CD4-positive, alpha-beta T cell treated with Interleukin-12 subunit alpha and Interleukin-12 subunit beta, for 1 hour (primary cell): ENCODE results near the gene UBR1.
"Not testable (repeated sequence)": the region's sequence is repeated elsewhere in the genome, so short reads cannot be mapped to it uniquely, and the experiment has no call there.

Experiments used
- DNase-seq: peaks from one replicate; pipeline ENCODE4 v3.0.0-alpha.2; 2020

UBR1 gene

DNA sequence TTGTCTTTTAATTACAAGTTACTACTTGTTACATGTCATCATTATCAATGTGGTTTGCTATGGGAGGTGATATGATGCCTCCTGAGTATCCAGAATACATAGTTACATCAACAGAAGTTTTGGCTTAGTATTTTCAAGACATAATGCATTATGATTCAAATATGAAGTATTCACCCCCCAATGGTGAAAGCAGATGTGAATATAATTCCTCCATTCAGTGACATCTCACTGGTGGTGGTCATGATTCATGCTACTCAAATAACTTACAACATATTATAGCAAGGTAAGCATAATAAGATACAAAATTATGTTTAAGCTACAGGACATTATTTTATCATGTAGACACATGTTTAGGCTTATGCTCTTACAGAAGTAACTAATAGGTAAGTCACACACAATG lies 150.3 kb downstream of the UBR1 start:
- no peak for DNase-seq

DNA sequence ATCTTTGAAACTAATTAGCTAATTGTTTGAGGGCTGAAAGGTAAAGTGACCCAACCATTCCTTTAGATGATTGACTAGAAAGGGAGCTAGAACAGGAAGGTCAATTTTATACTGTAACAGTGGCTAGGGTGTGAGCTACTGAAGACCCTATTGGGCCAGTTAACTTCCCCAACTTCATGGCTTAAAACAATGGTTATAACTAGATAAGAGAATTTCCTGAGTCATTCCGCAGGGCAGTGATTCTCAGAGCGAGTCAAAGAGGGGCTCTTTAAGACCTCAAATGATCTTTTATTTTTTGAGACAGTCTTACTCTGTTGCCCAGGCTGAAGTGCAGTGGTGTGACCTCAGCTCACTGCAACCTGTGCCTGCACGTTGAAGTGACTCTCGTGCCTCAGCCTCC lies 151.5 kb downstream of the UBR1 start:
- no peak for DNase-seq

DNA sequence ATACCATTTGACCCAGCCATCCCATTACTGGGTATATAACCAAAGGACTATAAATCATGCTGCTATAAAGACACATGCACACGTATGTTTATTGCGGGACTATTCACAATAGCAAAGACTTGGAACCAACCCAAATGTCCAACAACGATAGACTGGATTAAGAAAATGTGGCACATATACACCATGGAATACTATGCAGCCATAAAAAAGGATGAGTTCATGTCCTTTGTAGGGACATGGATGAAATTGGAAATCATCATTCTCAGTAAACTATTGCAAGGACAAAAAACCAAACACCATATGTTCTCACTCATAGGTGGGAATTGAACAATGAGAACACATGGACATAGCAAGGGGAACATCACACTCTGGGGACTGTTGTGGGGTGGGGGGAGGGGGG lies 156.9 kb downstream of the UBR1 start:
- not testable (repeated sequence) for DNase-seq

DNA sequence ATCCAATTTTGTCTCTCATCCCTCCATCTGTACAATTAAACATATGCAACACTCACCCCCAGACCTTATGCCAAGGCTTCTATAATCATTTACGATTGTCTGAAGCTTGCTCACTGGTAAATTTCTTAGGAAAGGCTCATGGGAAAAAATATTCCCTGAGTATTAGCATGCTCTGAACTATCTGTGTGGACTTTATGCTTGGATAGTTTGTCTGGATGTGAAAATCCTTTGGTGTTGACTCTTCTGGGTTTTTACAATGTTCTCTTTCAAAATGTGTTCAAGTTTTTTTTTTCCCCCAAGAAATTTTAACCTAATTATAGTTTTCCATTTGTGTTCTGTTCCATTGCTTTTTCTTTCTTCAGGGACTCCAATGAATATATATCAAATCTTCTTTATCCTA lies 165.3 kb downstream of the UBR1 start:
- no peak for DNase-seq

DNA sequence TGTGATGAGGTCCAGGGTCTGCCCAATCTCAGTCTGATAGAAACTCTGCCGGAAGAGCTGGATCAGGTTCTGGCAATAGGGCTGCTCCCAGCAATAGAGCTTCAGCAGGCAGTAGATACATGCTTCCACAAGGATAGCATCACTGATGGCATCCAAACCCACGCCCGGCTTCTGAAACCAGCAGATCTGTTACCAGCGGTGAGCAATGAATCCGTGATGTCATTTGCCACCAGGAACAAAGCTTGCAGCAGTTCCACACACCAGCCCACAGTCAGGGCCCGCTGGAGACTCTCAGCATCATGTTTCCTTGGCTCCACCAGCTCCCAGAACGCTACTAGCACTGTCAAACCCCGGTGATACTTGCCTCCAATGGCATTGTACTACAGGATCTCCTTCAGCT lies 166.0 kb downstream of the UBR1 start:
- no peak for DNase-seq

DNA sequence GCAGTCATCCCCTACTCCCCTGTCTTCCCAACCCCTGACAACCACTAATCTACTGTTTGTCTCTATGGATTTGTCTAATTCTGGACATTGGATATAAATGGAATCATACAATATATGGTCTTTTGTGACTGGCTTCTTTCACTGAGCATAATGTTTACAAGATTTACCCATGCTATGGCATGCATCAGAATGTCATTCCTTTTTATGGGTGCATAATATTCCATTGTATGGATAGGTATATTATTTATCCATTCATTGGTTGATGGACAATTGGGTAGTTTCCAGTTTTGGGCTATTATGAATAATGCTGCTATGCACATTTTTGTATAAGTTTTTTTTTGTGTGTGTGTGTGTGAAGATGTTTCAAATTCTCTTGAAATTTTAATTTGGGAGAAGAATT lies 168.7 kb downstream of the UBR1 start:
- no peak for DNase-seq

DNA sequence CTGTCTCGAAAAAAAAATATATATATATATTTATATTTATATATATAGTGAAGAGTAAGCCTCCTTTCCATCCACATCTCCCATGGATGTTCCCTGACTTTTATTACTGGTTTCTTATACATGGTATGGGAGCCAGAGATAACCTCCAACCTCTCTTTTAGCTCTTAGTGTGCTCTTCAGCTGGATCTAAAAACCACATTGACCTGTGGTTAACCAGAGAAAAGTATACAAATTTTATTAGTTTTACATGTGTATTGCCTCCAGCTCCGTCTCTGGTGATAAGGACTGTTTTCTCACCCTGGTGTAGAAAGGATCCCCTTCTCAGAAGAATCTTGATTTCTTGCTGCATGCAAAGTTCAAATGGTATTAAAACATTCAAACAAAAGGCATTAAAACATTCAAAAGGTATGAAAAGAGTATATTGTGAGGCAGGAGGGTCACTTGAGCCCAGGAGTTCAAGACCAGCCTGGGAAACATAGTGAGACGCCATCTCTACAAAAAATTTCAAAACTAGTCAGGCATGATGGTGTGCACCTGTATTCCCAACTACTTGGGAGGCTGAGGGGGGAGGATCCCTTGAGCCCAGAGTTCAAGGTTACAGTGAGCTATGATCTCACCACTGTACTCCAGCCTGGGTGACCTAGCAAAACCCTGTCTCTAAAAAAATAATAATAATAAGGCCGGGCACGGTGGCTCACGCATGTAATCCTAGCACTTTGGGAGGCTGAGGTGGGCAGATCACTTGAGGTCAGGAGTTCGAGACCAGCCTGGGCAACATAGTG lies 171.8 kb downstream of the UBR1 start:
- DNase-seq, result no peak

DNA sequence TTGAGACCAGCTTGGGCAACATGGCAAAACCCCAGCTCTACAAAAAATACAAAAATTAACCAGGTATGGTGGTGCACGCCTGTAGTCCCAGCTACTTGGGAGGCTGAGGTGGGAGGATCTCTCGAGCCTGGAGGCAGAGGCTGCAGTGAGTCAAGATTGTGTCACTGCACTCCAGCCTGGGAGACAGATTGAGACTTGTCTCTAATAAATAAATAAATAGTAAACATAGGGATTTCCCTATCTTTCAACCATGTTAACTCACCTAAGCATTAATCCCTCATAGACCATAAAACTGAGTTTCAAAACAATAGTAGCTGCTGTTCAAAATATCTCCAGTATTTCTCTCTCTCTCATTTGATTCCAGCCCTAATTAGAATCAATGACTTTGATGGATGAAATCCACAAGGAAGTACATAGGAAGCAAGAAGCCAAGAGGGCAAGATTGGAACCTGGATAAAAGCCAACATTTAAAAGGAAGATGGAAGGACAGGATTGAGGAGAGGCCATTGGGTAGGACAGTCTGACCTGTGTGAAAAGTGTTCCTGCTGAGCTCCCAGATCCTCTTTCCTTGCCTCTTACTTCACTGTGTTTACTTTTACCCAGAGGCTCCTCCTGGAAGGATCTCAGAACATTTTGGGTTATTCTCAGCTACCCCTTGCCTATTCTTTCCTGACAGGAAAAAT lies 172.9 kb downstream of the UBR1 start:
- DNase-seq, result no peak

DNA sequence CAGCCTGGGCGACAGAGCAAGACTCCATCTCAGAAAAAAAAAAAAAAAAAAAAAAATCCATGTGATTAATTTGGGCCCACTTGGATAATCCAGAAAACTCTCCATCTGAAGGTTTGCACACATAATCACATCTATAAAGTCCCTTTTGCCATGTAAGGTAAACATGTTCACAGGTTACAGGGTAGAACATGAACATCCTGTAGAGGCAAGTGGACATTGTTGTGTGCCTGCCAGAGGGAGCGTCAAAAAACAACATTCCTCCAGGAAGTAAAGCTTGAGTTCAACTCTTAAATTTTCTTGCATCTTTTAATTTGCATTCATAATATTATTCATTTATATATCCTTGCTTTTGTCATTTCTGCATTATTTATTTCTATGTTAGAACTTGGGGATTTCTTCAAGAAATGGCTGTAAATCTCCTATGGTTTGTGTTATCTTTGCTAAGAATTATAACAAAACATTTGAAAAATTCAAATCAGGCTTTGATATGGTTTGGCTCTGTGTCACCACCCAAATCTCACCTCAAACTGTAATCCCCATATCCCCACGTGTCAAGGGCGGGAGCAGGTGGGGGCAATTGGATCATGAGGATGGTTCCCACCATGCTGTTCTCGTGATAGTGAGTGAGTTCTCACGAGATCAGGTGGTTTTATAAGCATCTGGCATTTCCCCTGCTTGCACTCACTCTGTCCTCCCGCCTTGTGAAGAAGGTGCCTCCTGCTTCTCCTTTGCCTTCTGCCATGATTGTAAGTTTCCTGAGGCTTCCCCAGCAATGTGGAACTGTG lies 173.9 kb downstream of the UBR1 start:
- DNase-seq, result no peak

DNA sequence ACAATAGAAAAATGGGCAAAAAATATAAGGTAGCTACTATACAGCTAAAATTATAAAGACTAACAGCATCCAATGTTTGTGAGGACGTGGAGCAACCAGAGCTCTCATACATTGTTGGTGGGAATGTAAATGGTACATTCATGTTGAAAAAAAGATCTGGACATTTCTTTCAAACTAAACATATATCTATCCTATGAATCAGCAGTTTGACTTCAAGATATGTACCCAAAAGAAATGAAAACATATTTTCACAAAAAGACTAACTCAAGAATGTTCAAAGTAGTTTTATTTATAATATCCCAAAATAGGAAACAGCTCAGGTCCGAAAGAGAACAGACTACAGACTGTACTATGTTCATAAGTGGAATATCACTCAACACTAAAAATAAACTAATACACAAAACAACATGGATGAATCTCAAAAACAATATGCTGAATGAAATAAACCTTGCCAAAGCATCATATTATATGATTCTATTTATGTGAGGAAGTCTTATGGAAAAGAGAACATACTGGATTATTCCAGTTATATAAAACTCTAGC lies 176.5 kb downstream of the UBR1 start:
- no peak for DNase-seq

DNA sequence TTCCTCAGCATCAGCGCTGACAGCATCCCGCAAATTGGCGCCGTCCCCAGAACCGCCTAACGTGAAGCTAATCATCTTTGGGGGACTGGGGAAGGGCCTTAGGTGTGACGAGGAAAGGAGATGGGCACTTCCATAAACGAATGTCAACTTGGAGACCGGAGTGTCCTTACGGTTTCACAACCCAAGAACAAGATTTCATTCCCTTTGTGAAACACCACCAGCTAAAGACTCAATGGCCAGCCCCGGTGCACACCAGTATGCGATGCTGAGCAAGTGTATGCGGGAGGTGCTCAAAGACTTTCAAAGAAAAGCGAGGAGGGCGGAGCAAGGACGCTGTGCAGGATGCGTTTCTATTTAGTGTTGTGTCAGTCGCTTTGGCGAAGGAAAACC lies 184.5 kb downstream of the UBR1 start:
- DNase-seq, result peak; percentile 44

DNA sequence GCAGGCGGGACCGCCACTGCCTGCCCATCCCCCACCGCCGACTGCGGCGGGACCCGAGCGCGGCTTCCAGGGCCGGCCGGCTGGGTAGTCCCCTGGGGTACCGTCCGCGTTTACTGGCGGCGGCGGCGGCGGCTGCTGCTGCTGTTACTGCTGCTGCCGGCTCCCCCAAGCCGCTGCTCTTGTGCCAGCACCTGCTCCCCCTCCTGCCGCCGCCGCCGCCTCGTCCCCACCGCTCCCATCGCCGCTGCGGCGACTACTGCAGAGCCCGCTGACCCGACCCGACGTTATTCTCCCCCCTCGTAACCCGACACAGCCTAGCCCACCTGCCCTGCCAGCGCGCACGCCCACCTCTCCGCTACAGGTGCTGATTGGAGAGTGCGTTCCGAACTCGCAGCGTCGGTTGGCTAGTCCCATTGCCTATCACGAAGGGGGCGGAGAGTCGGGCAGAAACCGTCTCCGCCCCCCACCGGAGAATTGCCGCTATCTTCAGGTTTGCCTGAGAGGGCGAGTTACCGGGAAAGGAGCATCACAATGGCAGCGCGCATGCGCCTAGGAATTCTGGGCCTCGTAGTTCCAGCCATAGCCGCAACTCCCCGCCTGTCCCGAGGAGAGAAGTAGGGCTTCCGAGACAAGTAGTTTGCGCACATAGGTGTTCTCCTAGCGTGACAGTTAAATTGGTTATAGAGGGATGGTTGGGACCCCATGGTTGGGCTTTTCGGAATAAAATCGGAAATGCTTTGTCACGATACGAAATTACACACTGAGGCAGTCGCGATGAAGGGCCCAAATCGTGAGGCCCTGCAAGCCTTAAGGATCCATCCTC lies 185.1 kb downstream of the UBR1 start, which contains the start of gene TTBK2:
Gene TTBK2 (minus strand): TSS at position 260 of the 823 bp plus-strand sequence. CDS start 42,161 bp downstream, outside the sequence.
- DNase-seq, result peak; percentile 99

DNA sequence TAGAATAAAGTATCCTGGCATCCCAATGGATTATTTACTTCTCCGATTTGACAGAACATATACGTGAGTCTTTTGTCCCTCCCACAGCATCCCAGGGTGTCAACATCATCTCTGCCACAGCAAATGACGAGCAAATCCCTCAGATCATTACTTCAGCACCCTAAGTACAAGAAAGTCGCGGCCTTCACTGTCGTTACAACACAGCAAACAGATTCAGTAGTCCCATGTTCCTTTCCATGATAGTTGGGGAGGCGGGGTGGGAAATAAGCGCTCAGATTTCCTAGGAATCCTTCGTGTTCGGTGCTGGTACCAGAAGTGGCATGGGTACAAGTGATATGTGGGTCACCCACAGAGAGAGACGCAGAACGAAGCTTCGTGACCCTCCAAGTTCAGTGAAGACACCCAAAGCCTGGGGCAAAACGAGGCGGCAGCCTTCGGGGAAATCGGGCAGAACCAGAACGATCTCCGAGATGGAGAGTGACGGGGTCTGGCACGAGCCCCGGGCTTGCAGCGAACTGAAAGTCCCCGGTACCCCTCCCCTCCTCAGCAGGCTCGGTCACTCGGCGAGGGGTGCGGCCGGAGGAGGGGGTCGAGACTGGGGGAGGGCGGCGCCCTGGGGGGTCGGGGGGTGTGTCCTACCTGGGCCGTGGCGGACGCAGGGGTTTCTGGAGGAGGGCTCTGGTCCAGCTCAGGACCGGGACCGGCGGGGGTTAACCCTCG lies 185.9 kb downstream of the UBR1 start:
- peak; percentile 27 for DNase-seq

DNA sequence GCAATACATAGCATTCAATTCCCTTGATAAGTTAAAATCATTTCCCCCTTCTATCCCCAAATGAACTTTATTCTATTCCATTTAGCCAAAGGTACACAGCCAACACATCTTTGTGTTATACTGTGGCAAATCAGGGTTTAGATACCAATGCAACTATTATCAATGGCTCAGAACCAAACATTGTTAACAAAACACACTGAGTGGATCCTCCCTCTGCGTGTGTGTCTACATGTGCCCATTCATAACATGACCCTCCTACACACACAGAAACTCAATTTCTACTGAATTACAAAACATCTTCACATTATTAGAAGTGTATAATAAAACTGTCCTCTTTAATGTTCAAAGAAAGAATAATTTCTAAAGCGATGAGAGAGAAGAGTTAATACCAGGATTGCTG lies 186.5 kb downstream of the UBR1 start:
- DNase-seq, result no peak

DNA sequence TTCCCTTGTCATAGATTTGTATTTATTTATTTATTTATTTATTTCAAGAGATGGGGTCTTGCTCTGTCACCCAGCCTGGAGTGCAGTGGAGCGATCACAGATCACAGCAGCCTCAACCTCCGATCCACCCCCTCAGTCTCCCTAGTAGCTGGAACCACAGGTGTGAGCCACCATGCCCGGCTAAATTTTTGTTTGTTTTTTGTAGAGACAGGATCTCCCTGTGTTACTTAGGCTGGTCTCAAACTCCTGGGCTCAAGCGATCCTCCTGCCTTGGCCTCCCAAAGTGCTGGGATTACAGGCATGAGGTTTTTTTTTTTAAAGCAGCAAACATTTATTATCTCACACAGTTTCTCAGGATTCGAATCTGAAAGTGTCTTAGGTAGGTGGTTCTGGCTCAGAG lies 187.8 kb downstream of the UBR1 start:
- no peak for DNase-seq

DNA sequence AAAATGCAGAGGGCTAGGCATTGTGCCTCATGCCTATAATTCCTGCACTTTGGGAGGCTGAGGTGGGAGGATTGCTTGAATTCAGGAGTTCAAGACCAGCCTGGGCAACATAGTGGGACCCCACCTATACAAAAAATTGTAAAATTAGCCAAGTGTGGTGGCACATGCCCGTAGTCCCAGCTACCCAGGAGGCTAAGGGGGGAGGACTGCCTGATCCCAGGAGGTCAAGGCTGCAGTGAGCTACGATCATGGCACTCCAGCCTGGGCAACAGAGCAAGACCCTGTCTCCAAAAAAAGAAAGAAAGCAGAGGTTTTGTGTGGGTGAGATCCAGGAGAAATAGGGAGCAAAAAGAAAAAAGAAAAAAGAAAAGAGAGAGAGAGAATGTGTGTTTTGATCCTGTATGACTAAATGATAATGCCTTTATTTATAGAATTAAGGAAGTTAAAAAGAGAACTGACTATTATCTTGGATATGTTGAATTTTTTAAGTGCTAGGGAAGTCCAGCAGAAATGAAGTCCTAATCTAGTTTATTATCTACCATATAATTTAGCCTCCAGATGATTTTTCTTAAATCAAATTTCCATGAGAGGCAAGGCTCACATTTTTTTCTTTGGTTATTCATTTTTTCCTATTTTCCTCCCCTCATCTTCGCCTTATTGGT lies 190.1 kb downstream of the UBR1 start:
- no peak for DNase-seq

DNA sequence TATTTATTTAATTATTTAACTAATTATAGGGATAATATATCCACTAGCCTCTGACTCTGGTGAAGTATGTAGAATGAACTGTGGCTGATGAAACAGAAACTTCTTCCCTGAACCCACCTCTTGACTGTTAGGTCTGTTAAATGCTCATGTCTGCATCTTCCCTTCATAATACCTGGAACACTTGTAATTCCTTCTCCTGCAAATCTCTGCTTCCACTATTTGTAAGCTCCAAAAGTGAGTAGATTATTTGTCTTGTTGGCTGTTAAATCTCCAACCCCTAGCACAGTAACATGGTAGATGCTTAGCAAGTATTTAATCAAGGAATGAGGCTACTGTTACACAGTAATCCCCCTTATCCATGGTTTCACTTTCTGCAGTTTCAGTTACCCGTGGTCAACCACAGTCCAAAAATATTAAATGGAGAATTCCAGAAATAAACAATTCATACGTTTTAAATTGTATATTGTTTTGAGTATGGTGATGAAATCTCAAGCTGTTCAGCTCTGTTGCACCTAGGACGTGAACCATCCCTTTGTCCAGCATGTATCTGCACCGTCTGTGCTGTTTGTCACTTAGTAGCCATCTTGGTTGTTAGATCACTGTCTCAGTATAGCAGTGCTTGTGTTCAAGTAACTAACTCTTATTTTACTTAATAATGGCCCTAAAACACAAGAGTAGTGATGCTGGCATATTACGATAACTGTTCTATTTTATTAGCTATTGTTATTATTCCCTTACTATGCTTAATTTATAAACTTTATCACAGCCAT lies 190.9 kb downstream of the UBR1 start:
- DNase-seq, result no peak

DNA sequence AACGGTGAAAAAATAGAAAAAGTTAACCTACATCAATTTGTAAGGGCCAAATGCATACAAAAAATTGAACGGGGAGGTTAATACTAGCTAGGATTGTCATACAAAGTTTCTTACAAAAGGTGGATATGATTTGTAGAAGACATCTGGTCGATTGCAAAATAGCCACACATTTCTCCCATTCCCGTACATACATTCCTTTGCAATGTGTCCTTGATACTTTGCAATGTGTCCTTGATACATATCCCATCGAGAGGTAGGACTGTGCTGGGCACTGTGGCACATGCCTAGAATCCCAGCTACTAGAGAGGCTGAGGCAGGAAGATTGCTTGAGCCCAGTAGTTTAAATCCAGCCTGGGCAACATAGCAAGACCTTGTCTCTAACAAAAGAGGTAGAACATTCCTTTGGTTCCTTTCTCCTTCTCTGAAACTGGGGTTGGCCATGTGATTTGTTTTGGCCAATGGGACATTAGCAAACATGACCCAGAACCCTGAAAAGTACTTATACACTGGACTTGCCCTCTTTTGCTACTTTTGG lies 194.7 kb downstream of the UBR1 start:
- DNase-seq, result no peak

DNA sequence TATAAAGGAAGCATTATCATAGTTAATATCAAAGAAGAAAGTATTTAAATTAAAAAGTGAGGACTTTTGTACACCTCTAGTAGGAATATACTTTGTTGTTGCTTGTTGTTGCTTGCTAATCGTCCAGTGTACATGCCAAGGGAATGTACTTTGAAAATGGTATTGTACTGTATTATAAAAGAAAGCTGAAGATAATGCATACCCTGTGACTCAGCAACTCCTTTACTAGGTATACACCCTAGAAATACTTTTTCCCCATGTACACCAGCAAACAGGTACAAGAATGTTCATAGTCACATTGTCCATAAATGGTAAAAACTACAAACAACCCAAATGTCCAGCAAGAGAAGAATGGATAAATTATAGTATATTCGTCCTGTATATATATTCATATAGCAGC lies 197.3 kb downstream of the UBR1 start:
- DNase-seq, result no peak
